Retina (tissue), 1 donor: ENCODE data around the gene DELE1.
A peak's percentile ranks its signal among the peaks of the same experiment; 100 is the strongest.

Source experiments
- DNase-seq: peaks from one replicate; pipeline ENCODE4 v3.0.0-alpha.2; 2016

Gene DELE1

GRCh38 chr5:141958546-141959172 is 35.0 kb downstream of the DELE1 start:
- no peak for DNase-seq

- no peak for DNase-seq
Measured at GRCh38 chr5:141960018-141960417, 36.3 kb downstream of the DELE1 start.

GRCh38 chr5:141960449-141961323 is 37.0 kb downstream of the DELE1 start:
- DNase-seq, result peak; percentile 91

- no peak for DNase-seq
Measured at GRCh38 chr5:141961466-141961865, 37.8 kb downstream of the DELE1 start.

- DNase-seq, result peak; percentile 39
Measured at GRCh38 chr5:141963701-141964100, 40.0 kb downstream of the DELE1 start.

- DNase-seq, result no peak
Measured at GRCh38 chr5:141965071-141965470, 41.4 kb downstream of the DELE1 start.

GRCh38 chr5:141966275-141966962 is 42.7 kb downstream of the DELE1 start:
- no peak for DNase-seq

- no peak for DNase-seq
Measured at GRCh38 chr5:141966963-141967333, 43.3 kb downstream of the DELE1 start.

- peak; percentile 98 for DNase-seq
Measured at GRCh38 chr5:141968914-141969608, 45.4 kb downstream of the DELE1 start, which contains the start of gene RNF14. RNF14 (plus strand) TSS chr5:141969105; CDS start chr5:141973589, 4,484 bp downstream.

GRCh38 chr5:141969783-141970771 is 46.4 kb downstream of the DELE1 start:
- no peak for DNase-seq

- DNase-seq, result no peak
Measured at GRCh38 chr5:141973871-141974595, 50.4 kb downstream of the DELE1 start.

GRCh38 chr5:141976176-141976575 is 52.5 kb downstream of the DELE1 start:
- no peak for DNase-seq

GRCh38 chr5:141978389-141978788 is 54.7 kb downstream of the DELE1 start:
- DNase-seq, result no peak

- DNase-seq, result no peak
Measured at GRCh38 chr5:141982626-141983025, 59.0 kb downstream of the DELE1 start.

- DNase-seq, result no peak
Measured at GRCh38 chr5:141986072-141986471, 62.4 kb downstream of the DELE1 start.

- DNase-seq, result no peak
Measured at GRCh38 chr5:141989720-141990119, 66.0 kb downstream of the DELE1 start.
